Psoas muscle (tissue), 8 donors: ENCODE data around the gene GRK7. TPM values are rescaled to one million over a fixed set of nuclear protein-coding genes. Genes with fewer than 3 reads are reported as not detected.
A peak's percentile ranks its signal among the peaks of the same experiment; 100 is the strongest.

ENCODE experiments used
- ATAC-seq, 4 donors: fragments of 200-7000 bp; cut with Tn5 transposase; one replicate each; pipeline ENCODE4 v1.9.1; 2020; ENCODE audit warnings: moderate library complexity in 3 of 4, mild to moderate bottlenecking in 2 of 4
- DNase-seq, 2 donors: peaks; one replicate each; pipeline ENCODE4 v3.0.0-alpha.2; 2020
- H3K27ac ChIP-seq: fragments of 200-600 bp; one replicate; pipeline ENCODE4 v1.8.0; 2022
- H3K27me3 ChIP-seq, 3 donors: fragments of 200-600 bp in 1 of 3; one replicate each; pipeline versions ENCODE4 v1.6.1 to v1.8.0; 2013 to 2022; ENCODE audit warnings: low read length in 2 of 3, mild to moderate bottlenecking in 2 of 3, moderate library complexity in 1 of 3; ENCODE audit not compliant: insufficient read depth in 3 of 3
- H3K36me3 ChIP-seq, 2 donors: fragments of 200-600 bp in 1 of 2; one replicate each; pipeline versions ENCODE4 v1.6.1 to v1.8.0; 2013 to 2022; ENCODE audit warnings: low read depth in 1 of 2, mild to moderate bottlenecking in 1 of 2, moderate library complexity in 1 of 2; ENCODE audit not compliant: insufficient read depth in 1 of 2
- H3K4me1 ChIP-seq: fragments of 200-600 bp; one replicate; pipeline ENCODE4 v1.8.0; 2022
- H3K4me3 ChIP-seq: fragments of 200-600 bp; one replicate; pipeline ENCODE4 v1.8.0; 2022; ENCODE audit warnings: mild to moderate bottlenecking
- H3K9me3 ChIP-seq: fragments of 200-600 bp; one replicate; pipeline ENCODE4 v1.8.0; 2022
- CTCF ChIP-seq: fragments of 200-600 bp; IDR thresholded peaks from one replicate; pipeline ENCODE4 v1.8.0; 2022; ENCODE audit warnings: antibody characterized with exemption
- WGBS, 3 donors: extraction: QIAGEN DNeasy Blood & Tissue Kit; methylation state at CpG; one replicate each; pipeline versions ENCODE4 v1.1.6 to v1.1.7; 2013; 5-methylcytosine and 5-hydroxymethylcytosine counted together
- intact Hi-C, 2 donors: fragments of 100-400 bp; cut with DNase I; formaldehyde crosslinking; loops; one replicate each; pipeline versions ENCODE4 v1.11.0 to v1.14.2; 2022
- polyA plus RNA-seq, 3 donors: library from polyadenylated mRNA; stranded (reverse); fragments of 200-250 nt; gene quantifications; one replicate each; pipeline ENCODE4 v1.2.3, GENCODE V29; 2013
- total RNA-seq, 4 donors: library from RNA; stranded (reverse); fragmentation: NEBNext Ultra II Directional in 2 of 4; extraction: Animal tissue kit (Norgen Biotek cat#: 25700) in 2 of 4; gene quantifications; one replicate each; pipeline versions ENCODE4 v1.2.1 to v1.2.4, GENCODE V29; 2021 to 2023
- donor health status: healthy with polysubstance abuse.
- donor health status: DM: no; HTN: no; CAD: no; lungs with moderate emphysema.
- donor health status: Bipolar disorder and iron deficiency.
- donor health status: healthy.
- donor health status: DM: yes; HTN: yes; CAD: no.
- donor health status: DM: no; HTN: no; CAD: no.
- donor health status: DM: no; HTN: no; CAD: no.
- donor health status: DM: yes; HTN: yes; CAD: no.

Gene GRK7
- total and polyA plus RNA-seq, 7 donors: 0.04 to 0.64 (median 0.11) TPM; not detected in 3

GRCh38 chr3:141735176-141735575 lies 28.0 kb upstream of the GRK7 start:
- TF ChIP-seq CTCF: no peak
- ATAC-seq: no peak
- H3K4me1 ChIP-seq: peaks cover 10% of the 10 kb centered on the region

DNA sequence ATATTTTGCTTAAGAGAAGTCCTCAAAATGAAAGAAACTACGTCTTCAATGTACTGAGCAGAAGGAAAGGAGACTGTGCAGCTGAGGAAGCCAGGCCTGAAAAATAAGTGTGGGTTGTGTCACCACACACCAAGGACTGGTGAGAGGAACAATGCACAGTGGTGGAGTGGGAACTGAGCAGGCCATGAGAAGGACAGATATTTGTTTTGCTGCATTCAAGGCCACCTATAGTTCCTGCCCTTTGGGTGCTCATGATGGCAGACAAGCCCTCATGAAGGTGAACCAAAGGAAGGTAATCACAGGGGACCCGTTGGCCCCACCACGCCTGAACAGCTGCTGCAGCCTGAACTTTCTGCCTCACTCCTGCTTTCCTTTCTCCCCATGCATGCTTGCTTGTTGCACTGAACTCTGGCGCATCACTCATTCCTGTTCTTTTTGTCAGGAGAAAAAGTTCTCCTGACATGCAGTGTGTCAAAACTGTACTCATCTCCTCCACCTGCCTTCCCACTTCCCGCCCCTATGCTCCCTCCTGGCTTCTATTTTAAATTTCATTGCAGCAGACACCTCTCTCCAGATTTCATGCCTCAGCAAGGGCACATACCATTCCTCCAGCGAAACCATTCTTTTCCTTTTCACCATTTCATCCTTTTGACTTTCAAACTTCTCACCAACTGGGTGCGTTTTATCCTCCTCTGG lies 27.3 kb upstream of the GRK7 start:
- 82 to 86% (median 86%) methylated on average over 7 of the region's 7 CpGs for WGBS, 3 donors
- H3K4me3 ChIP-seq: no peak overlapping the region
- no peaks in the 10 kb centered on the region for H3K9me3 ChIP-seq
- no peaks in the 10 kb centered on the region for H3K36me3 ChIP-seq
- TF ChIP-seq CTCF: no peak
- DNase-seq: no peak
- H3K27ac ChIP-seq: no peak overlapping the region
- H3K27me3 ChIP-seq: no peaks in the 10 kb centered on the region
- peaks cover 17% of the 10 kb centered on the region for H3K4me1 ChIP-seq
- no peak for ATAC-seq
- intact Hi-C loops: loop anchor here (10.0 kb wide), 2 partner anchors 281 to 709 kb away; partner anchors contain the start of gene XRN1 (in 1 of the 2)

More at GRCh38 chr3:141735176-141735575, 28.0 kb upstream of the GRK7 start:
- Histone ChIP-seq H3K4me3 (no peak overlapping the region), H3K36me3 (no peaks in the 10 kb centered on the region), H3K9me3 (no peaks in the 10 kb centered on the region), H3K27ac (no peak overlapping the region), H3K27me3 (no peaks in the 10 kb centered on the region)
- intact Hi-C loops: loop anchor here (10.0 kb wide), 2 partner anchors 280 to 710 kb away; partner anchors contain the start of gene XRN1 (in 1 of the 2)
- DNase-seq: no peak

DNA sequence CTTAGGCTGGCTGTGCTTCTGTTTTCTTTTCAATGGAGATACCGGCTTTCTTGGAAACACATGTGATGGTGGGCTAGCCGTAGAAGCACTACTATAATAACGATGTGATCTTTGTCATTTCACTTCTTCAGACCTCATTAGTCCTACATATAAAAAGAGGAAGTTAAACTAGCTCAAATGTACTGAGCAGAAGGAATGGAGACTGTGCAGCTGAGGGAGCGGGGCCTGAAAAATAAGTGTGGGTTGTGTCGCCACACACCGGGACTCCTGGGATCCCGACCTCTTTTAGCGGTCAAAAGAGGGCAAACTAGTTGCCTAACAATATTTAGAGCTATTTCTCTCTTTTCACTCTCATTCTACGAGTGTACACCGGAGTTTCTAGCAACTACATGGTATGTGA lies 26.1 kb upstream of the GRK7 start:
- Histone ChIP-seq H3K27ac (no peak overlapping the region), H3K36me3 (no peaks in the 10 kb centered on the region), H3K4me3 (no peak overlapping the region), H3K4me1 (peaks cover 28% of the 10 kb centered on the region), H3K9me3 (no peaks in the 10 kb centered on the region), H3K27me3 (no peaks in the 10 kb centered on the region)
- DNase-seq (no peak), ATAC-seq (no peak)
- 85 to 91% (median 89%) methylated on average over 10 of the region's 10 CpGs for WGBS, 3 donors
- intact Hi-C loops: loop anchor here (10.0 kb wide), 2 partner anchors 282 to 708 kb away; partner anchors contain the start of gene XRN1 (in 1 of the 2)
- no peak for TF ChIP-seq CTCF

DNA sequence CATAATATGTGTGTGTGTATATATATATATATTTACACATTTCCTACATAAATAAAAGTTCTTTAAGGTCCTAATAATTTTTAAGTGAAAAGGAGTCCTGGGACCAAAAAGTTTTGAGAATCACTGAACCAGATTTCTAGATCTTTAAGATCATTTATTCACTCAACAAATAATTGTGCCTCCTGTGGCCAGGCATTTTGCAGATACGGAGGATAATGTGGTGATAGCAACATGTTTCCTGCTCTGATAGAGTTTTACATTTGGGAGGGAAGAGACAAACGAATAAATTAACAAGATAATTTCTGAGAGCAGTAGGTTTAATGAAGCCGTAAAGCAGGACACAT lies 25.6 kb upstream of the GRK7 start:
- TF ChIP-seq CTCF: no peak
- intact Hi-C loops: loop anchor here (1.0 to 10.0 kb wide), 5 partner anchors 57 to 707 kb away; partner anchors contain the start of genes ATP1B3 (in 2 of the 2) and XRN1 (in 1 of the 2)
- no peak for ATAC-seq

More for the DNA sequence above, 25.6 kb upstream of the GRK7 start:
- Histone ChIP-seq H3K4me1 (peaks cover 31% of the 10 kb centered on the region), H3K4me3 (peak overlapping the region; percentile 98), H3K27ac (peak overlapping the region; percentile 96), H3K36me3 (no peaks in the 10 kb centered on the region), H3K9me3 (no peaks in the 10 kb centered on the region), H3K27me3 (no peaks in the 10 kb centered on the region)
- 0% methylated on average over 3 of the region's 3 CpGs for WGBS, 3 donors
- DNase-seq: no peak
